HepG2 (cell line): ENCODE measurements around the gene SNAP25. TPM values are rescaled to one million over a fixed set of nuclear protein-coding genes. Genes with fewer than 3 reads are reported as not detected.

Source experiments
- CCAR2 ChIP-seq: fragments of 200-400 bp; formaldehyde crosslinking; optimal IDR thresholded peaks from 2 replicates; pipeline ENCODE3; 2018; ENCODE audit warnings: low read depth, mild to moderate bottlenecking, low read length, moderate library complexity
- HNRNPH1 ChIP-seq: fragments of 200-400 bp; formaldehyde crosslinking; optimal IDR thresholded peaks from 2 replicates; pipeline ENCODE3; 2017; ENCODE audit warnings: mild to moderate bottlenecking, low read depth, low read length
- HOXA5 ChIP-seq: sonication (generic); formaldehyde crosslinking; IDR thresholded peaks from 2 replicates; pipeline ENCODE4 v1.4.0; 2020; ENCODE audit warnings: missing genetic modification reagents
- HOXD1 ChIP-seq: sonication (generic); formaldehyde crosslinking; IDR thresholded peaks from 2 replicates; pipeline ENCODE4 v1.5.0; 2020; ENCODE audit warnings: missing genetic modification reagents
- ISL2 ChIP-seq: sonication (generic); formaldehyde crosslinking; IDR thresholded peaks from 2 replicates; pipeline ENCODE4 v1.5.0; 2020; ENCODE audit warnings: missing genetic modification reagents
- KDM4B ChIP-seq: sonication (generic); formaldehyde crosslinking; IDR thresholded peaks from 2 replicates; pipeline ENCODE4 v1.4.0; 2020; ENCODE audit warnings: missing genetic modification reagents
- KMT2A ChIP-seq: sonication (generic); formaldehyde crosslinking; IDR thresholded peaks from 2 replicates; pipeline ENCODE4 v1.4.0; 2020; ENCODE audit warnings: missing genetic modification reagents
- NFRKB ChIP-seq: fragments of 450-650 bp; IDR thresholded peaks from 2 replicates; pipeline ENCODE4 v1.6.1; 2017
- PAX8 ChIP-seq: sonication (generic); formaldehyde crosslinking; IDR thresholded peaks from 2 replicates; pipeline ENCODE4 v1.8.0; 2022; ENCODE audit warnings: mild to moderate bottlenecking, missing genetic modification reagents, borderline replicate concordance
- RBAK ChIP-seq: sonication (generic); formaldehyde crosslinking; IDR thresholded peaks from 2 replicates; pipeline ENCODE4 v1.5.1; 2020; ENCODE audit warnings: mild to moderate bottlenecking, missing genetic modification reagents
- ZFP1 ChIP-seq: IDR thresholded peaks from 2 replicates; pipeline ENCODE4 v1.6.1; 2016
- ZFP36 ChIP-seq: fragments of 150-350 bp; IDR thresholded peaks from 2 replicates; pipeline ENCODE4 v1.6.1; 2018; ENCODE audit warnings: borderline replicate concordance, low read length, low read depth; ENCODE audit not compliant: partially characterized antibody
- ZFP36L2 ChIP-seq: sonication (generic); formaldehyde crosslinking; IDR thresholded peaks from 2 replicates; pipeline ENCODE4 v1.4.0; 2020; ENCODE audit warnings: missing genetic modification reagents
- ZMYM2 ChIP-seq: sonication (generic); formaldehyde crosslinking; IDR thresholded peaks from 2 replicates; pipeline ENCODE4 v1.8.0; 2022; ENCODE audit warnings: mild to moderate bottlenecking, missing genetic modification reagents
- ZNF101 ChIP-seq: sonication (generic); formaldehyde crosslinking; IDR thresholded peaks from 2 replicates; pipeline ENCODE4 v1.4.0; 2020; ENCODE audit warnings: mild to moderate bottlenecking, low read depth, missing genetic modification reagents, borderline replicate concordance
- ZNF337 ChIP-seq: sonication (generic); formaldehyde crosslinking; IDR thresholded peaks from 2 replicates; pipeline ENCODE4 v1.5.1; 2020; ENCODE audit warnings: missing genetic modification reagents, low read depth, mild to moderate bottlenecking, borderline replicate concordance
- ZNF501 ChIP-seq: sonication (generic); formaldehyde crosslinking; IDR thresholded peaks from 2 replicates; pipeline ENCODE4 v1.5.1; 2020; ENCODE audit warnings: mild to moderate bottlenecking, moderate library complexity, missing genetic modification reagents
- ZNF777 ChIP-seq: sonication (generic); formaldehyde crosslinking; IDR thresholded peaks from 2 replicates; pipeline ENCODE4 v1.4.0; 2020; ENCODE audit warnings: missing genetic modification reagents
- polyA plus RNA-seq, 8 experiments: library from polyadenylated mRNA; depleted of rRNA in 3 of 8; stranded (reverse) in 7 of 8; unstranded in 1 of 8; fragments of >200 nt; fragmentation: Illumina TruSeq in 4 of 8; extraction: Trizol in 4 of 8; gene quantifications; 2 replicates each; pipeline versions ENCODE4 v1.2.1 to v1.2.3, GENCODE V29; 2011 to 2016; ENCODE audit warnings: low read depth in 4 of 8, missing spikeins in 1 of 8, mixed read lengths in 1 of 8; ENCODE audit not compliant: insufficient read depth in 1 of 8
- total RNA-seq, 5 experiments: library from RNA; depleted of rRNA; stranded (reverse); fragments of >200 nt; fragmentation: Illumina TruSeq; extraction: Trizol; gene quantifications; 2 replicates each; pipeline ENCODE4 v1.2.3, GENCODE V29; 2016; ENCODE audit warnings: low read depth in 1 of 5
- TF ChIP-seq, protein P1 (sequence below), 2 experiments: sonication (generic) in 1 of 2; formaldehyde crosslinking in 1 of 2; IDR thresholded peaks; 2 replicates each; pipeline versions ENCODE4 v1.4.0 to v1.6.1; 2016 to 2020; ENCODE audit warnings: borderline replicate concordance in 1 of 2, low read depth in 1 of 2, mild to moderate bottlenecking in 1 of 2, missing genetic modification reagents in 1 of 2
- TF ChIP-seq, protein P2 (sequence below), 2 experiments: IDR thresholded peaks; 2 replicates each; pipeline ENCODE4 v1.6.1; 2011 to 2012; ENCODE audit warnings: low read length in 2 of 2, borderline replicate concordance in 1 of 2, low read depth in 1 of 2, mild to moderate bottlenecking in 1 of 2, moderate library complexity in 1 of 2
- TF ChIP-seq, protein P3 (sequence below): fragments of 450-650 bp; IDR thresholded peaks from 2 replicates; pipeline ENCODE4 v1.6.1; 2017; ENCODE audit warnings: mild to moderate bottlenecking

Gene SNAP25
- total and polyA plus RNA-seq, 2 of the 13 experiments (the other 11 are each of a cell fraction or from before 2014, with no cell fraction given) = not detected

DNA sequence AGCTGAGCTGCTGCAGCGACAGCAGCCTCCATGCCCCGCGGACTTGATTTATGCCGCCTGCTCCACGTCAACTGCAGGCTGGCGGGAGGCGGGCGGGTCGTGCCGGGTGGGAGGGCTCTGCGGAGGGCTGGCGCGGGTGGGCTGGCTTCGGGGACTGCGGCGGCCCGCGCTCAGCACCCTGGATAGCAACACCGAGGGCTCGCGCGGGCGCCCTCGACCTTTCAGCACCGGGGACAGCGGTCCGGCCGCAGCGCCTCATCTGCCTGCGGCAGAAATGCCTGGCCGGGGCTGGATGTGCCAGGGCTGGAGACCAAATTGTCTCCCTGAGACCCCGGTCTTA lies 792 bp downstream of the SNAP25 start (continued):
- TF ChIP-seq, protein P1, sequence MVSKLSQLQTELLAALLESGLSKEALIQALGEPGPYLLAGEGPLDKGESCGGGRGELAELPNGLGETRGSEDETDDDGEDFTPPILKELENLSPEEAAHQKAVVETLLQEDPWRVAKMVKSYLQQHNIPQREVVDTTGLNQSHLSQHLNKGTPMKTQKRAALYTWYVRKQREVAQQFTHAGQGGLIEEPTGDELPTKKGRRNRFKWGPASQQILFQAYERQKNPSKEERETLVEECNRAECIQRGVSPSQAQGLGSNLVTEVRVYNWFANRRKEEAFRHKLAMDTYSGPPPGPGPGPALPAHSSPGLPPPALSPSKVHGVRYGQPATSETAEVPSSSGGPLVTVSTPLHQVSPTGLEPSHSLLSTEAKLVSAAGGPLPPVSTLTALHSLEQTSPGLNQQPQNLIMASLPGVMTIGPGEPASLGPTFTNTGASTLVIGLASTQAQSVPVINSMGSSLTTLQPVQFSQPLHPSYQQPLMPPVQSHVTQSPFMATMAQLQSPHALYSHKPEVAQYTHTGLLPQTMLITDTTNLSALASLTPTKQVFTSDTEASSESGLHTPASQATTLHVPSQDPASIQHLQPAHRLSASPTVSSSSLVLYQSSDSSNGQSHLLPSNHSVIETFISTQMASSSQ (IDR thresholded peaks at IDR 0.05; ENCODE audit: low read depth) = no peak
- TF ChIP-seq, protein P1 (CRISPR knock-in tag; IDR thresholded peaks at IDR 0.05; ENCODE audit: borderline replicate concordance) = no peak
- TF ChIP-seq HNRNPH1 = no peak
- peak; percentile 92 for TF ChIP-seq ZNF777 (CRISPR knock-in tag)
- TF ChIP-seq ZMYM2 (CRISPR knock-in tag) = no peak
- TF ChIP-seq, protein P2, sequence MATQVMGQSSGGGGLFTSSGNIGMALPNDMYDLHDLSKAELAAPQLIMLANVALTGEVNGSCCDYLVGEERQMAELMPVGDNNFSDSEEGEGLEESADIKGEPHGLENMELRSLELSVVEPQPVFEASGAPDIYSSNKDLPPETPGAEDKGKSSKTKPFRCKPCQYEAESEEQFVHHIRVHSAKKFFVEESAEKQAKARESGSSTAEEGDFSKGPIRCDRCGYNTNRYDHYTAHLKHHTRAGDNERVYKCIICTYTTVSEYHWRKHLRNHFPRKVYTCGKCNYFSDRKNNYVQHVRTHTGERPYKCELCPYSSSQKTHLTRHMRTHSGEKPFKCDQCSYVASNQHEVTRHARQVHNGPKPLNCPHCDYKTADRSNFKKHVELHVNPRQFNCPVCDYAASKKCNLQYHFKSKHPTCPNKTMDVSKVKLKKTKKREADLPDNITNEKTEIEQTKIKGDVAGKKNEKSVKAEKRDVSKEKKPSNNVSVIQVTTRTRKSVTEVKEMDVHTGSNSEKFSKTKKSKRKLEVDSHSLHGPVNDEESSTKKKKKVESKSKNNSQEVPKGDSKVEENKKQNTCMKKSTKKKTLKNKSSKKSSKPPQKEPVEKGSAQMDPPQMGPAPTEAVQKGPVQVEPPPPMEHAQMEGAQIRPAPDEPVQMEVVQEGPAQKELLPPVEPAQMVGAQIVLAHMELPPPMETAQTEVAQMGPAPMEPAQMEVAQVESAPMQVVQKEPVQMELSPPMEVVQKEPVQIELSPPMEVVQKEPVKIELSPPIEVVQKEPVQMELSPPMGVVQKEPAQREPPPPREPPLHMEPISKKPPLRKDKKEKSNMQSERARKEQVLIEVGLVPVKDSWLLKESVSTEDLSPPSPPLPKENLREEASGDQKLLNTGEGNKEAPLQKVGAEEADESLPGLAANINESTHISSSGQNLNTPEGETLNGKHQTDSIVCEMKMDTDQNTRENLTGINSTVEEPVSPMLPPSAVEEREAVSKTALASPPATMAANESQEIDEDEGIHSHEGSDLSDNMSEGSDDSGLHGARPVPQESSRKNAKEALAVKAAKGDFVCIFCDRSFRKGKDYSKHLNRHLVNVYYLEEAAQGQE (IDR thresholded peaks at IDR 0.05; ENCODE audit: borderline replicate concordance in 1 of 2, low read depth in 1 of 2, low read length in 2 of 2) = peak; percentile 98 to 100
- TF ChIP-seq ZFP1 (CRISPR knock-in tag) = peak; percentile 96; the same call in 1 of the 2 replicates
- peak; percentile 100 for TF ChIP-seq HOXA5 (CRISPR knock-in tag)
- peak; percentile 100 for TF ChIP-seq KDM4B (CRISPR knock-in tag)
- no peak for TF ChIP-seq ZFP36
- peak; percentile 99 for TF ChIP-seq HOXD1 (CRISPR knock-in tag)
- TF ChIP-seq ZFP36L2 (CRISPR knock-in tag) = peak; percentile 99
- peak; percentile 96; the same call in 1 of the 2 replicates for TF ChIP-seq ZNF337 (CRISPR knock-in tag)
- TF ChIP-seq CCAR2 = no peak
- TF ChIP-seq ISL2 (CRISPR knock-in tag) = peak; percentile 92
- peak; percentile 93; the same call in 1 of the 2 replicates for TF ChIP-seq PAX8 (CRISPR knock-in tag)
- peak; percentile 84 for TF ChIP-seq RBAK
- no peak for TF ChIP-seq NFRKB
- peak; percentile 86 for TF ChIP-seq ZNF501 (CRISPR knock-in tag)
- peak; percentile 80 for TF ChIP-seq KMT2A (CRISPR knock-in tag)
- TF ChIP-seq, protein P3, sequence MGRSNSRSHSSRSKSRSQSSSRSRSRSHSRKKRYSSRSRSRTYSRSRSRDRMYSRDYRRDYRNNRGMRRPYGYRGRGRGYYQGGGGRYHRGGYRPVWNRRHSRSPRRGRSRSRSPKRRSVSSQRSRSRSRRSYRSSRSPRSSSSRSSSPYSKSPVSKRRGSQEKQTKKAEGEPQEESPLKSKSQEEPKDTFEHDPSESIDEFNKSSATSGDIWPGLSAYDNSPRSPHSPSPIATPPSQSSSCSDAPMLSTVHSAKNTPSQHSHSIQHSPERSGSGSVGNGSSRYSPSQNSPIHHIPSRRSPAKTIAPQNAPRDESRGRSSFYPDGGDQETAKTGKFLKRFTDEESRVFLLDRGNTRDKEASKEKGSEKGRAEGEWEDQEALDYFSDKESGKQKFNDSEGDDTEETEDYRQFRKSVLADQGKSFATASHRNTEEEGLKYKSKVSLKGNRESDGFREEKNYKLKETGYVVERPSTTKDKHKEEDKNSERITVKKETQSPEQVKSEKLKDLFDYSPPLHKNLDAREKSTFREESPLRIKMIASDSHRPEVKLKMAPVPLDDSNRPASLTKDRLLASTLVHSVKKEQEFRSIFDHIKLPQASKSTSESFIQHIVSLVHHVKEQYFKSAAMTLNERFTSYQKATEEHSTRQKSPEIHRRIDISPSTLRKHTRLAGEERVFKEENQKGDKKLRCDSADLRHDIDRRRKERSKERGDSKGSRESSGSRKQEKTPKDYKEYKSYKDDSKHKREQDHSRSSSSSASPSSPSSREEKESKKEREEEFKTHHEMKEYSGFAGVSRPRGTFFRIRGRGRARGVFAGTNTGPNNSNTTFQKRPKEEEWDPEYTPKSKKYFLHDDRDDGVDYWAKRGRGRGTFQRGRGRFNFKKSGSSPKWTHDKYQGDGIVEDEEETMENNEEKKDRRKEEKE = no peak
- TF ChIP-seq ZNF101 (CRISPR knock-in tag) = 0 out of 2 replicates have a peak, but pooled peaks have one; percentile 73
